ENCODE measurements around the gene PTPRCAP. TPM values are rescaled to one million over a fixed set of nuclear protein-coding genes. Genes with fewer than 3 reads are reported as not detected.

PTPRCAP gene
- total RNA-seq, 6 experiments from 2014 or later = 0.35 to 0.50 (median 0.40) TPM; not detected in 3

DNA sequence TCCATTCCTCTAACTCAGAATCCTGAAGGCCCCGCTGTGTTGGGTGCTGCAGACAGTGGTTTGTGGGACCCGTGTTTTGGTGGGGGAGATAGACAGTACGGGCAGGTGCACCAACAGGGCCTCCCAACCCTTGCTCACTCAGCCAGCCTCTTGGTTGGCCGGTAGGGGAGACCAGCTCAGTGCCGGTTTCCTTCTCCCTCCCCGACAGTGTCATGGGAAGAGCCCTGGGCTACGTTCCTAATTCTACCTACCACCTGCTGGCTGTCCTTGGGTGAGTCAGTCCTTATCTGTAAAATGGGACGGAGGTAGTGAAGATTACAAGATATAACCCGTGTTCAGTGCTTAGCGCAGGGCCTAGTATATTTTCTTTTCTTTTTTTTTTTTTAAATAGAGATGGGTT, 25.7 kb upstream of the PTPRCAP start:
- Mint-ChIP-seq H3K4me1 (ENCODE audit: low read depth) (peaks cover 9% of the 10 kb centered on the region; the same call in 1 of the 2 replicates), H3K36me3 (ENCODE audit: low read depth) (peaks cover 4% of the 10 kb centered on the region; the same call in 1 of the 2 replicates), H3K9me3 (no peaks in the 10 kb centered on the region), H3K27me3 (ENCODE audit: insufficient read depth) (peaks cover 2% of the 10 kb centered on the region), H3K27ac (no peak overlapping the region), H3K4me3 (no peak overlapping the region)
- DNase-seq = no peak
- TF ChIP-seq, protein P1, sequence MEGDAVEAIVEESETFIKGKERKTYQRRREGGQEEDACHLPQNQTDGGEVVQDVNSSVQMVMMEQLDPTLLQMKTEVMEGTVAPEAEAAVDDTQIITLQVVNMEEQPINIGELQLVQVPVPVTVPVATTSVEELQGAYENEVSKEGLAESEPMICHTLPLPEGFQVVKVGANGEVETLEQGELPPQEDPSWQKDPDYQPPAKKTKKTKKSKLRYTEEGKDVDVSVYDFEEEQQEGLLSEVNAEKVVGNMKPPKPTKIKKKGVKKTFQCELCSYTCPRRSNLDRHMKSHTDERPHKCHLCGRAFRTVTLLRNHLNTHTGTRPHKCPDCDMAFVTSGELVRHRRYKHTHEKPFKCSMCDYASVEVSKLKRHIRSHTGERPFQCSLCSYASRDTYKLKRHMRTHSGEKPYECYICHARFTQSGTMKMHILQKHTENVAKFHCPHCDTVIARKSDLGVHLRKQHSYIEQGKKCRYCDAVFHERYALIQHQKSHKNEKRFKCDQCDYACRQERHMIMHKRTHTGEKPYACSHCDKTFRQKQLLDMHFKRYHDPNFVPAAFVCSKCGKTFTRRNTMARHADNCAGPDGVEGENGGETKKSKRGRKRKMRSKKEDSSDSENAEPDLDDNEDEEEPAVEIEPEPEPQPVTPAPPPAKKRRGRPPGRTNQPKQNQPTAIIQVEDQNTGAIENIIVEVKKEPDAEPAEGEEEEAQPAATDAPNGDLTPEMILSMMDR (IDR thresholded peaks at IDR 0.05) = no peak

DNA sequence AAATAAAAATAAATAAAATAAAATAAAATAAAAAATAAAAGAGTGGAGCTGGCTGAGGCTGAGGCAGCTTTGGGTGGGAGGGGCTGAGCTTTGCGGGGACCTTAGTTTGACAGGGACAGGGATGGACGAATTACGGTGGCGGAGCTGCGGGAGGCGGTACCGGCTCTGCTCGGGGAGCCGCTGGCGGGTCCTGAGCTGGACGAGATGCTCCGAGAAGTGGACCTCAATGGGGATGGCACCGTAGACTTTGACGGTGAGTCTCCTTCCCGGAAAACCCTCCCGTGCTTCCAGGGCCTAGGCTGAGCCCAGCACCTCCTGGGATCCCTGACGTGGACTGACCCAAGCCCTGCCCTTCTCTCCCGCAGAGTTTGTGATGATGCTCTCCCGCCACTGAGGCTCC, 20.8 kb upstream of the PTPRCAP start:
- no peaks in the 10 kb centered on the region for H3K9me3 Mint-ChIP-seq
- TF ChIP-seq, protein P1 (IDR thresholded peaks at IDR 0.05) = no peak
- no peak overlapping the region for H3K4me3 Mint-ChIP-seq
- H3K36me3 Mint-ChIP-seq (ENCODE audit: low read depth) = no peaks in the 10 kb centered on the region
- H3K4me1 Mint-ChIP-seq (ENCODE audit: low read depth) = no peaks in the 10 kb centered on the region
- peaks cover 2% of the 10 kb centered on the region for H3K27me3 Mint-ChIP-seq (ENCODE audit: insufficient read depth)
- no peak overlapping the region for H3K27ac Mint-ChIP-seq
- DNase-seq = no peak

DNA sequence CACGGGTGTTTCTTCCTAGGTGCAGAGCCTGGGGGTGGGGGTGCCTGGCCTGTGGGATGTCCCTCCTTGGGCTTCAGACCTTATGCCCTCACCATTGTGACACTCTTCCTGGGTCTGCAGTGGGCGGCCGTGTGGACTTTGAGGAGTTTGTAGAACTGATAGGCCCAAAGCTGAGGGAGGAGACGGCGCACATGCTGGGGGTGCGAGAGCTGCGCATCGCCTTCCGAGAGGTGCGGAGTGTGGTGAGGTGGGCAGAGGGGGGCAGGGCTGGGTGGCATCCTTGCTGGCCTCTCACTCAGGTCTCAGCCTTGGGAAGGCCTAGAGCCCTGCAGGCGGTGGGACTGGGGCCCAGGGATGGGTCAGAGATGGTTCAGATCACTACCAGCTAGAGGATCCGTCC, 20.0 kb upstream of the PTPRCAP start:
- Mint-ChIP-seq H3K27ac (no peak overlapping the region), H3K9me3 (no peaks in the 10 kb centered on the region), H3K36me3 (ENCODE audit: low read depth) (no peaks in the 10 kb centered on the region), H3K27me3 (ENCODE audit: insufficient read depth) (peaks cover 2% of the 10 kb centered on the region), H3K4me3 (no peak overlapping the region), H3K4me1 (ENCODE audit: low read depth) (no peaks in the 10 kb centered on the region)
- DNase-seq = no peak
- TF ChIP-seq, protein P1 (IDR thresholded peaks at IDR 0.05) = no peak

DNA sequence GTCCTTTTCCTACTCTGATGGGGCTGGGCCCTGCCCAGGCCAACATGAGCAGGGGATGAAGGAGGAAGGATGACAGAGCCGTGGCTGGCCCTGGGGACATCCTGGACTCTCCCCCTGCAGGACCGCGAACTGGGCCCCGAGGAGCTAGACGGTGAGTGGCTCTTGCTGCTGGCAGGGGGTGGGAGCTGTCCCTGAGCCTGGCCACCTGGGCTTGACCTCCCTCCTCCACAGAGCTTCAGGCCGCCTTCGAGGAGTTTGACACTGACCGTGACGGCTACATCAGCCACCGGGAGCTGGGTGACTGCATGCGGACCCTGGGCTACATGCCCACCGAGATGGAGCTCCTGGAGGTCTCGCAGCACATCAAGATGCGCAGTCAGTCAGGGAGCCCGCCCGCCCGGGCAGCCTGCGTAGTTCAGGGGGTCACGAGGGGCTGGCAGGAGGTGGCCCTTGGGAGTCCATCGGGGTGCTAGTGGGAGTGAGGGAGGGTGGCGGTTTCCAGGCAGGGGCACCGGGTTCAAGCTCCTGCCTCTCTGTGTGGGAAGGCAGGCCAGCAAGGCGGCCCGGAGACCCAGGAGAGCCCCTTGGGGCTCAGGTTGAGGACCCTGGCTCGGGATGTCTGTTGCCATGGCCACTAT, 18.7 kb upstream of the PTPRCAP start:
- Mint-ChIP-seq H3K36me3 (ENCODE audit: low read depth) (no peaks in the 10 kb centered on the region), H3K9me3 (no peaks in the 10 kb centered on the region), H3K4me1 (ENCODE audit: low read depth) (no peaks in the 10 kb centered on the region), H3K4me3 (no peak overlapping the region), H3K27me3 (ENCODE audit: insufficient read depth) (peaks cover 5% of the 10 kb centered on the region), H3K27ac (no peak overlapping the region)
- no peak for DNase-seq
- TF ChIP-seq, protein P1 (IDR thresholded peaks at IDR 0.05) = no peak

DNA sequence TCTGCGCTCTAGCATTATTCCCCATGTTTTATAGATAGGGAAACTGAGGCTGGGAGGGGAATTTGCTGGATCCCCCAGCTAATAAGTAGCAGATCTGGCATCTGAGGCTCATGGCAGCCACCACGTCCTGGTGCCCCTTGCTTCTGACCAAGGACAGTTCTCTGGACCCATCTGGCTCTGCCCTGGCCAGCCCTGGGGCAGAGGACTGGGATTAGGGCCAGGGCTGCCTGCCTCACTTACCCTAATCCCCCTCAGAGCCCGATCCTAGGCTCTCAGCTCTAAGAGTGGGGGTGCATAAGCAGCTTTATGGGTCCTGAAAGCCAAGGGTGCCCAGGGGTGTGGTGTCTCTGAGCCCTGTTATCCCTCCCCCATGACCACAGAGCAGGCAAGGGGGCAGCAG, 17.6 kb upstream of the PTPRCAP start, which contains the start of gene CABP4:
CABP4 (plus strand) TSS at position 301 of the 400 bp plus-strand sequence; CDS start at position 371, 70 bp downstream.
- Mint-ChIP-seq H3K36me3 (ENCODE audit: low read depth) (no peaks in the 10 kb centered on the region), H3K9me3 (no peaks in the 10 kb centered on the region), H3K27me3 (ENCODE audit: insufficient read depth) (peaks cover 12% of the 10 kb centered on the region), H3K4me1 (ENCODE audit: low read depth) (no peaks in the 10 kb centered on the region), H3K27ac (no peak within 1 kb of the TSS), H3K4me3 (no peak within 1 kb of the TSS)
- DNase-seq = no peak
- TF ChIP-seq, protein P1 (IDR thresholded peaks at IDR 0.05) = no peak
